ENCODE data around the gene PTPN7.
A peak's percentile ranks its signal among the peaks of the same experiment; 100 is the strongest.

PTPN7 gene

DNA sequence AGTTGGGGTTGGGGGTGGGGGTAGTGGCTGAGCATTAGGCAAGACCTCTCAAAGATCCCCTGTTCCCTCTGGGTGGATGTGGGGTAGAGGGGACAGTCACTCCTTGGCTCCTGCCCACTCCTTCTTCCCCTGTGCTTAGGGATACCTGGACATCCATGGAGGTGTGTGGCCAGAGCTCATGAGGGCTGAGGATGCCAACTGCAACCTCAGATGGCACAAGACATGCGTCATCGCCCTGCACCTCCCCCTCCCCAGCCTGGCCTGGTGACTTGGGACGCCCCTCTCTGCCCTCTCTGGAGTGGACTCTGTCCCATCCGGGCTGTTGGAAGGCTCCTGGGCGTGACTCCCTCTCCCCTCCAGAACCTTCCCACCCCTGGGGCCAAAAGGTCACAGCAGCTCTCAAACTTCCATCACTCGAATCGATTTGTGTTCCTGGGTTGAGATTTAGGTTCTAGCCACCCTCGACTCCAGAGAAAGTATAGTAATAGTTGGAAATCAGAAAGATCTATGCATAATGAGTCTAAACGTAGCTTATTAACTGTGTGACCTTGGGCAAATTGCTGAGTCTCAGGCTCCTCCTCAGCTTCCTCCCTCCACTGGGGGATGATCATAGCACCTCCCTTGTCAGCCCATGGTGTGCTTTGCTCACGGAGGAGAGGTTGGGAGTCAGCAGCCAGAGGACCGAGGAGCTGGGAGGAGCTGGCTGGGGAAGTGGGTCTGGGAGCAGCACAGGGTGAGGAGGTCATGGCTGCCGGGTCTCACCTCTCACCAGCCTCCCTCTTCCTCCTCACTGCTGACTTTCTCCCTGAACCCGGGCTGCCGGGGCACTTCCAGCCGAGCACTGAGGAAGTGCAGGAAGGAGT lies 2.2 kb upstream of the PTPN7 start:
- no peak overlapping the region for H4K8ac ChIP-seq (ENCODE audit: low read depth, low read length)
- H3K36me3 ChIP-seq (ENCODE audit: control insufficient read depth, insufficient read depth, low read length), result no peaks in the 10 kb centered on the region
- H3K27me3 ChIP-seq (ENCODE audit: insufficient read depth, low read length, poor library complexity), result no peaks in the 10 kb centered on the region
- peak overlapping the region; percentile 61 for H3K56ac ChIP-seq (ENCODE audit: low read length)
- DNase-seq, result no peak
- H4K5ac ChIP-seq (ENCODE audit: low read length), result no peak overlapping the region
- H3K9ac ChIP-seq (ENCODE audit: low read length), result no peak overlapping the region
- H2BK120ac ChIP-seq (ENCODE audit: low read depth, low read length), result no peak overlapping the region
- no peak overlapping the region for H2BK15ac ChIP-seq (replicated peaks; ENCODE audit: low read depth)
- no peak overlapping the region for H3K4ac ChIP-seq (ENCODE audit: low read depth, low read length)
- no peaks in the 10 kb centered on the region for H3K79me2 ChIP-seq (ENCODE audit: control insufficient read depth, insufficient read depth, low read length)
- no CpG with 5 or more reads among the region's 15 CpGs for WGBS (ENCODE audit: extremely low coverage, insufficient coverage, low lambda C conversion rate)
- peak overlapping the region; percentile 82 for H2BK5ac ChIP-seq (ENCODE audit: low read length)
- H3K27ac ChIP-seq (ENCODE audit: low read depth, low read length), result no peak overlapping the region
- H3K23ac ChIP-seq (ENCODE audit: low read length), result no peak overlapping the region
- peaks cover 26% of the 10 kb centered on the region for H3K4me1 ChIP-seq (ENCODE audit: control insufficient read depth, low read depth, low read length)
- H3K4me3 ChIP-seq (ENCODE audit: low read length), result no peak overlapping the region
- H3K4me2 ChIP-seq (ENCODE audit: low read length), result no peak overlapping the region
- no peaks in the 10 kb centered on the region for H3K79me1 ChIP-seq (ENCODE audit: low read length)
- no peak overlapping the region for H2AK5ac ChIP-seq (ENCODE audit: low read length)
- no peak overlapping the region for H3K18ac ChIP-seq (ENCODE audit: low read length)

DNA sequence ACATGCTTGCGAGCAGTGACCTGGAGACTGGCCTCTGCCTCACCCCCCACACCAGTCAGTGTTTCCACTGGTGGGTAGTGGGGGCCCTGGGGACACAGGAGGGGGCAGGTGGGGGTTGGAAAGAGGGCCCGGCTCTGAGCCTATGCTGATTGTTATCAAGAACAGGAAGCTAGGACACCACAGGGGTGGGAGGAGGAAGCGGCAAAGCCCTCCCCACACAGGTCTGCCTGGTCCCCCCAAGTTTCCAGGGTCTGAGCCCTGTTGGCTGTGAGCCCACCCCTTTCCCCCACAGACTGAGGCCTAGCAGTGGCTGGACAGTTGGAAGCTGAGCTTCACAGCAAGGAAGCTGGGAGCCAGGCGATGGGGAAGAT lies 1.6 kb upstream of the PTPN7 start:
- Histone ChIP-seq H3K4me2 (ENCODE audit: low read length) (no peak overlapping the region), H2AK5ac (ENCODE audit: low read length) (no peak overlapping the region), H3K79me2 (ENCODE audit: control insufficient read depth, insufficient read depth, low read length) (no peaks in the 10 kb centered on the region), H3K23ac (ENCODE audit: low read length) (no peak overlapping the region), H3K79me1 (ENCODE audit: low read length) (no peaks in the 10 kb centered on the region), H4K5ac (ENCODE audit: low read length) (no peak overlapping the region), H3K56ac (ENCODE audit: low read length) (peak overlapping the region; percentile 61), H3K4me1 (ENCODE audit: control insufficient read depth, low read depth, low read length) (peaks cover 26% of the 10 kb centered on the region), H4K8ac (ENCODE audit: low read depth, low read length) (no peak overlapping the region), H3K18ac (ENCODE audit: low read length) (peak overlapping the region; percentile 19), H3K27ac (ENCODE audit: low read depth, low read length) (no peak overlapping the region), H3K9ac (ENCODE audit: low read length) (no peak overlapping the region), H3K36me3 (ENCODE audit: control insufficient read depth, insufficient read depth, low read length) (no peaks in the 10 kb centered on the region), H2BK15ac (replicated peaks; ENCODE audit: low read depth) (no peak overlapping the region), H3K4me3 (ENCODE audit: low read length) (no peak overlapping the region), H2BK5ac (ENCODE audit: low read length) (peak overlapping the region; percentile 69), H3K27me3 (ENCODE audit: insufficient read depth, low read length, poor library complexity) (no peaks in the 10 kb centered on the region), H2BK120ac (ENCODE audit: low read depth, low read length) (no peak overlapping the region), H3K4ac (ENCODE audit: low read depth, low read length) (no peak overlapping the region)
- DNase-seq, result no peak
- no CpG with 5 or more reads among the region's 4 CpGs for WGBS (ENCODE audit: extremely low coverage, insufficient coverage, low lambda C conversion rate)

DNA sequence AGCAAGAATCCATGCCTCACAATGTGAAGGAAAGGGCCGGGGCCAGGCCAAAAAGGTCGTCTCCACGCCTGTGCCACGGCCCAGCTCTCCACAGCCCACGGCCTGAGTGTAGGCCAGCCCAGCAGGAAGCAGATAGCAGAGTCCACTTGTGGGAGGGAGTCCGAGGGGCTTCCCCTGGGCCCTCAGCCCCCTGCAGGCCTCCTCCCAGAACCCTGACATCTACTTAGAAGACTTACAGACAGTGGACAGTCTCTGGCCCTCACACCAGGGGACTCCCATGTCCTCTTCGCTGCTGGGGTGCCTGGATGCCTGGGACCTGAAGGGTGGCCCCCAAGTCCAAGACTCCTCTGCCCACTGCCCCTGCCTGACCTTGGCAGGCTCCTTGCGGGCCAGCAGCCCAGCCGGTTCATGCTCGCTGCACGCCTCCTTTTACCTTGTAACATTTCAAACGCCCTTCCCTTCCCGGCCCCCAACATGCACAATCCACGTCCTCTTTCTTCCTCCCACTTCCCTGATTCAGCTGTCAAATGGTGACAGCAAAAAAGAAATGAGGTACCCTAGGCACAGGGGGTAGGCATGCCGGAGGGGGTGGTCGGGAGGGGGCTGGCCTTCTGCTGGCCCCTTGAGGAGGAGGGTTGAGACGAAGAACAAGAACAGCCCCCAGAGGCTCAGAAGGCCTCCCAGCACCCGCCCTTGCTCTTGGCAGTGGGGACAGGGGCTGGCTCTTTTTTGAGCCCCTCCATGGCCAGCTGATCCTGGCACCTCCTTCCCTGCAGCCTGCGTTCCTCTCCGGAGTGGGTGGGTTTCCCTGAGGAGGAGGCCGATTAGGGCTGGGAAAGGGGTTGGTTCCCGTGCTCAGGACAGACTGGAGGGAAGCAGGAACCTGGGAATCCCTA lies 997 bp upstream of the PTPN7 start:
- no CpG with 5 or more reads among the region's 22 CpGs for WGBS (ENCODE audit: extremely low coverage, insufficient coverage, low lambda C conversion rate)

DNA sequence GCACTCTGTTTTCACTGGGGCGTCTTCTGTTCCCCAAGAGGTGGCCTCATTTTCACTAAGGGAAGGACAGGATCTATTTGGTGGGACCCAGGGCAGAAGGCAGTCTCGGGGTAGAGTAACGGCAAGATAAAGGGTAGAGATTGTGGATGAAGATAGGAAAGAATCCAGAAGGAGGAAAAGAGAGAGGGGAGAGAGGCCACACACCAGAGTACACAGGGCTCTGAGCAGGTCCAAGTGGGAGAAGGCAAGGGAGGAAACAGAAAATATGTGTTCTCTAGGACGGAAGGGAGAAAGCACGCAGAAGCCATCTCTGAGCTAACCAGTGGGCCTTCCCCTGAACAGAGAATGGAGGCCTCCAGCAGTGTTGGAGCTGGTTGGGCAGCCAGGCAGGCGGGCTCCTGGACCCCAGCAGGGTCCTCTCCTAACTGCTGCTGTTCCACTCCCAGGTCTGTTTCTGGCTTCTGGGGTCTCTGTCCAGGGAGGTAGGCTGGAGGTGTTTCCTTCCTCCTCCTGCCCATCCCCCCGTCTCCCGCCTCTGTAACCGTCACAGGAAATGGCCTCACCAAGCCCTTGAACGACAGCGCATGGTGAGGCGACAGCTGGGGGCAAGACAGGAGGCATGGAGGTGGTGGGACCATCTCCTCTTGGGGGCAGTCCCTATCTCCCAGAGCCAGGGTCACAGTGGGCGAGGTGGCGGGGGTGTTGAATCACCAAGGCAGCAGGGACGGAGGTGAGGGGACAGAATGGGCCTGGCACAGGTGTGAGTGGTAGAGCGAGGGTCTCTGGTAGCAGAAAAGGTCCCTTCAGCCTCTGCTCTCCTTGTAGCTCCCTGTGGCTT lies 649 bp downstream of the PTPN7 start:
- Histone ChIP-seq H4K8ac (ENCODE audit: low read depth, low read length) (no peak overlapping the region), H3K27me3 (ENCODE audit: insufficient read depth, low read length, poor library complexity) (no peaks in the 10 kb centered on the region), H4K5ac (ENCODE audit: low read length) (no peak overlapping the region), H2AK5ac (ENCODE audit: low read length) (peak overlapping the region; percentile 56), H3K4me1 (ENCODE audit: control insufficient read depth, low read depth, low read length) (peaks cover 26% of the 10 kb centered on the region), H3K4me2 (ENCODE audit: low read length) (no peak overlapping the region), H3K27ac (ENCODE audit: low read depth, low read length) (no peak overlapping the region), H2BK120ac (ENCODE audit: low read depth, low read length) (no peak overlapping the region), H3K56ac (ENCODE audit: low read length) (peak overlapping the region; percentile 80), H3K4me3 (ENCODE audit: low read length) (no peak overlapping the region), H3K79me1 (ENCODE audit: low read length) (no peaks in the 10 kb centered on the region), H3K23ac (ENCODE audit: low read length) (no peak overlapping the region), H3K79me2 (ENCODE audit: control insufficient read depth, insufficient read depth, low read length) (no peaks in the 10 kb centered on the region), H3K4ac (ENCODE audit: low read depth, low read length) (no peak overlapping the region), H3K9ac (ENCODE audit: low read length) (no peak overlapping the region), H2BK15ac (replicated peaks; ENCODE audit: low read depth) (no peak overlapping the region), H2BK5ac (ENCODE audit: low read length) (peak overlapping the region; percentile 40), H3K36me3 (ENCODE audit: control insufficient read depth, insufficient read depth, low read length) (no peaks in the 10 kb centered on the region), H3K18ac (ENCODE audit: low read length) (peak overlapping the region; percentile 4)
- no CpG with 5 or more reads among the region's 16 CpGs for WGBS (ENCODE audit: extremely low coverage, insufficient coverage, low lambda C conversion rate)
- no peak for DNase-seq

More for the DNA sequence above, 997 bp upstream of the PTPN7 start:
- Histone ChIP-seq H3K4ac (ENCODE audit: low read depth, low read length) (no peak overlapping the region), H2AK5ac (ENCODE audit: low read length) (peak overlapping the region; percentile 7), H3K79me2 (ENCODE audit: control insufficient read depth, insufficient read depth, low read length) (no peaks in the 10 kb centered on the region), H3K18ac (ENCODE audit: low read length) (peak overlapping the region; percentile 19), H2BK120ac (ENCODE audit: low read depth, low read length) (no peak overlapping the region), H3K23ac (ENCODE audit: low read length) (peak overlapping the region; percentile 91), H3K4me2 (ENCODE audit: low read length) (no peak overlapping the region), H3K4me1 (ENCODE audit: control insufficient read depth, low read depth, low read length) (peaks cover 26% of the 10 kb centered on the region), H2BK15ac (replicated peaks; ENCODE audit: low read depth) (no peak overlapping the region), H3K4me3 (ENCODE audit: low read length) (no peak overlapping the region), H3K56ac (ENCODE audit: low read length) (peak overlapping the region; percentile 66), H2BK5ac (ENCODE audit: low read length) (peak overlapping the region; percentile 27), H3K9ac (ENCODE audit: low read length) (no peak overlapping the region), H3K36me3 (ENCODE audit: control insufficient read depth, insufficient read depth, low read length) (no peaks in the 10 kb centered on the region), H4K8ac (ENCODE audit: low read depth, low read length) (no peak overlapping the region), H3K27me3 (ENCODE audit: insufficient read depth, low read length, poor library complexity) (no peaks in the 10 kb centered on the region), H4K5ac (ENCODE audit: low read length) (no peak overlapping the region), H3K27ac (ENCODE audit: low read depth, low read length) (no peak overlapping the region), H3K79me1 (ENCODE audit: low read length) (no peaks in the 10 kb centered on the region)
- DNase-seq, result no peak

DNA sequence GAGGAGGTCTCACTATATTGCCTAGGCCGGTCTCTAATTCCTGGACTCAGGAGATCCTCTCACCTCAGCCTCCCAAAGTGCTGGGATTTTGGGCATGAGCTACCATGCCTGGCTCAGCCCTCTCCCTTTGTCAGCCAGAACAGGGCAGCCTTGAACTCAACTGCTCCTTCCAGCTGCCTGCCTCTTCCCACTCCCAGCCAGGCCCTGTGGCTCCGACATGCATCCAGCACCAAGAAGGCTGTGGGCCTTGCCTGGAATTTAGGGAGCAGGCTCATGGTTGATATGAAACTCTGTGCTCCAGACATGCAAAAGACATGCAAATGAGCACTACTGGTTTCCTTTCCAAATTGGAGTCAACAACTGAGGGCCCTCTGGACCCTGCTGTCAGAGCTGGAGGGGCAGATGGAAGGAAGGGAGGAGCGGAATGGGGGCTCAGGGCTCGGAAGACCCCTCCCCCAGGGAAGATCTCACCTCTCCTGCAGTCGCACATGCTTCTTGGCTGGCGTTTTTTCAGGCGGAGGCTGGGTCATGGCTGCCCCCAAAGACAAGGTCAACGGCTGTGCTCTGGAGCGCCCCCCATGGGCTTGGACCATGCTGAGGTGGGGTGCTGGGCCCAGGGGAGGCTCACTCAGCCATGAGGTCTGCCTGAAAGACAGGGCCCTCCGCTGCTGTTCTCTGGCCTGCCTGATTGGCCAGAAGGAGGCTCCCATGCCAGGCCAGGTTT lies 1.4 kb downstream of the PTPN7 start:
- peak overlapping the region; percentile 12 for H2AK5ac ChIP-seq (ENCODE audit: low read length)
- no peak overlapping the region for H3K9ac ChIP-seq (ENCODE audit: low read length)
- no peak overlapping the region for H2BK15ac ChIP-seq (replicated peaks; ENCODE audit: low read depth)
- H2BK5ac ChIP-seq (ENCODE audit: low read length), result peak overlapping the region; percentile 40
- no peak overlapping the region for H3K27ac ChIP-seq (ENCODE audit: low read depth, low read length)
- no peak overlapping the region for H3K4me3 ChIP-seq (ENCODE audit: low read length)
- no peak overlapping the region for H3K18ac ChIP-seq (ENCODE audit: low read length)
- H2BK120ac ChIP-seq (ENCODE audit: low read depth, low read length), result no peak overlapping the region
- H3K79me2 ChIP-seq (ENCODE audit: control insufficient read depth, insufficient read depth, low read length), result no peaks in the 10 kb centered on the region
- H3K36me3 ChIP-seq (ENCODE audit: control insufficient read depth, insufficient read depth, low read length), result no peaks in the 10 kb centered on the region
- no peak overlapping the region for H4K5ac ChIP-seq (ENCODE audit: low read length)
- no peak for DNase-seq
- no peak overlapping the region for H3K23ac ChIP-seq (ENCODE audit: low read length)
- no peak overlapping the region for H4K8ac ChIP-seq (ENCODE audit: low read depth, low read length)
- peaks cover 26% of the 10 kb centered on the region for H3K4me1 ChIP-seq (ENCODE audit: control insufficient read depth, low read depth, low read length)
- no peak overlapping the region for H3K4me2 ChIP-seq (ENCODE audit: low read length)
- H3K79me1 ChIP-seq (ENCODE audit: low read length), result no peaks in the 10 kb centered on the region
- H3K4ac ChIP-seq (ENCODE audit: low read depth, low read length), result no peak overlapping the region
- H3K56ac ChIP-seq (ENCODE audit: low read length), result peak overlapping the region; percentile 80
- no peaks in the 10 kb centered on the region for H3K27me3 ChIP-seq (ENCODE audit: insufficient read depth, low read length, poor library complexity)
- WGBS (ENCODE audit: extremely low coverage, insufficient coverage, low lambda C conversion rate), result no CpG with 5 or more reads among the region's 10 CpGs
